Measurements from ENCODE around the gene BRMS1L.
"Not testable (repeated sequence)": the region's sequence is repeated elsewhere in the genome, so short reads cannot be mapped to it uniquely, and the experiment has no call there.

- not testable (repeated sequence) for TF ChIP-seq CTCF (conservative IDR thresholded peaks at IDR 0.05; ENCODE audit: low read depth in 2 of 2); ETS1 (IDR thresholded peaks at IDR 0.05)
These were observed 48.6 kb upstream of the BRMS1L start for GRCh38 chr14:35777550-35777949.
